Jurkat, Clone E6-1 (cell line): Measurements from ENCODE around the gene ANKRD52.
A peak's percentile ranks its signal among the peaks of the same experiment; 100 is the strongest.

ENCODE experiments used
- DNase-seq: peaks from one replicate; pipeline ENCODE4 v3.0.0-alpha.2; 2011; ENCODE audit warnings: low read depth, low spot score
- H3K4me3 ChIP-seq: 2 replicates; pipeline ENCODE4 v1.5.1; 2011; ENCODE audit warnings: mild to moderate bottlenecking, low read length, control low read depth, moderate library complexity

The ANKRD52 gene

GRCh38 chr12:56248711-56249110 is 9.5 kb downstream of the ANKRD52 start:
- no peak for DNase-seq

GRCh38 chr12:56247923-56248322 is 10.3 kb downstream of the ANKRD52 start:
- no peak overlapping the region for H3K4me3 ChIP-seq

More at GRCh38 chr12:56248711-56249110, 9.5 kb downstream of the ANKRD52 start:
- no peak overlapping the region for H3K4me3 ChIP-seq

GRCh38 chr12:56244494-56244893 is 13.7 kb downstream of the ANKRD52 start:
- DNase-seq, result no peak
- H3K4me3 ChIP-seq, result no peak overlapping the region

More at GRCh38 chr12:56247923-56248322, 10.3 kb downstream of the ANKRD52 start:
- no peak for DNase-seq

GRCh38 chr12:56243731-56244181 is 14.4 kb downstream of the ANKRD52 start:
- no peak for DNase-seq
- no peak overlapping the region for H3K4me3 ChIP-seq

- DNase-seq, result no peak
- no peak overlapping the region for H3K4me3 ChIP-seq
These were observed 15.2 kb downstream of the ANKRD52 start for GRCh38 chr12:56242986-56243385.

- DNase-seq, result no peak
- H3K4me3 ChIP-seq, result no peak overlapping the region
These were observed 16.5 kb downstream of the ANKRD52 start for GRCh38 chr12:56241424-56242303.

GRCh38 chr12:56237552-56237951 is 20.6 kb downstream of the ANKRD52 start:
- no peak overlapping the region for H3K4me3 ChIP-seq
- DNase-seq, result no peak

GRCh38 chr12:56236985-56237384 is 21.2 kb downstream of the ANKRD52 start:
- H3K4me3 ChIP-seq, result no peak overlapping the region
- no peak for DNase-seq

GRCh38 chr12:56236091-56236490 is 22.1 kb downstream of the ANKRD52 start:
- DNase-seq, result no peak
- H3K4me3 ChIP-seq, result no peak overlapping the region

- DNase-seq, result no peak
- H3K4me3 ChIP-seq, result no peak overlapping the region
These were observed 23.3 kb downstream of the ANKRD52 start for GRCh38 chr12:56234746-56235436.

GRCh38 chr12:56231184-56231582 is 27.0 kb downstream of the ANKRD52 start:
- H3K4me3 ChIP-seq, result no peak overlapping the region
- DNase-seq, result no peak

GRCh38 chr12:56230432-56231183 is 27.6 kb downstream of the ANKRD52 start:
- DNase-seq, result no peak
- no peak overlapping the region for H3K4me3 ChIP-seq

- H3K4me3 ChIP-seq, result no peak within 1 kb of the TSS
- DNase-seq, result no peak
These were observed 28.2 kb downstream of the ANKRD52 start, which contains the start of gene SLC39A5 for GRCh38 chr12:56229916-56230431. TSS of gene SLC39A5 (plus strand) at chr12:56230051. CDS start at chr12:56231275, 1,224 bp downstream.

- no peak overlapping the region for H3K4me3 ChIP-seq
- no peak for DNase-seq
These were observed 29.1 kb downstream of the ANKRD52 start for GRCh38 chr12:56229082-56229481.

GRCh38 chr12:56224954-56225353 is 33.2 kb downstream of the ANKRD52 start:
- DNase-seq, result no peak
- peak overlapping the region; percentile 86 for H3K4me3 ChIP-seq

GRCh38 chr12:56224102-56224701 is 34.0 kb downstream of the ANKRD52 start, which contains the start of gene NABP2:
TSS of gene NABP2 (plus strand) at chr12:56224342. CDS start at chr12:56224857, 515 bp downstream.
- peak within 1 kb of the TSS; percentile 86 for H3K4me3 ChIP-seq
- peak; percentile 95 for DNase-seq

- H3K4me3 ChIP-seq, result peak overlapping the region; percentile 86
- DNase-seq, result no peak
These were observed 34.5 kb downstream of the ANKRD52 start for GRCh38 chr12:56223571-56224101.

GRCh38 chr12:56222531-56222895 is 35.7 kb downstream of the ANKRD52 start:
- no peak for DNase-seq
- peak overlapping the region; percentile 95 for H3K4me3 ChIP-seq
